Parietal lobe (tissue), 2 donors: ENCODE data around the gene HOXA1. TPM values are rescaled to one million over a fixed set of nuclear protein-coding genes. Genes with fewer than 3 reads are reported as not detected.

Experiments used
- small RNA-seq: library from RNA; depleted of rRNA; stranded (forward); fragments of <200 nt; gene quantifications from one replicate; pipeline ENCODE3, GENCODE V24; 2014; ENCODE audit warnings: low replicate concordance
- total RNA-seq: library from RNA; depleted of rRNA; stranded (reverse); fragments of >200 nt; gene quantifications from one replicate; pipeline ENCODE4 v1.2.3, GENCODE V29; 2014

Gene HOXA1
- total RNA-seq: not detected

DNA sequence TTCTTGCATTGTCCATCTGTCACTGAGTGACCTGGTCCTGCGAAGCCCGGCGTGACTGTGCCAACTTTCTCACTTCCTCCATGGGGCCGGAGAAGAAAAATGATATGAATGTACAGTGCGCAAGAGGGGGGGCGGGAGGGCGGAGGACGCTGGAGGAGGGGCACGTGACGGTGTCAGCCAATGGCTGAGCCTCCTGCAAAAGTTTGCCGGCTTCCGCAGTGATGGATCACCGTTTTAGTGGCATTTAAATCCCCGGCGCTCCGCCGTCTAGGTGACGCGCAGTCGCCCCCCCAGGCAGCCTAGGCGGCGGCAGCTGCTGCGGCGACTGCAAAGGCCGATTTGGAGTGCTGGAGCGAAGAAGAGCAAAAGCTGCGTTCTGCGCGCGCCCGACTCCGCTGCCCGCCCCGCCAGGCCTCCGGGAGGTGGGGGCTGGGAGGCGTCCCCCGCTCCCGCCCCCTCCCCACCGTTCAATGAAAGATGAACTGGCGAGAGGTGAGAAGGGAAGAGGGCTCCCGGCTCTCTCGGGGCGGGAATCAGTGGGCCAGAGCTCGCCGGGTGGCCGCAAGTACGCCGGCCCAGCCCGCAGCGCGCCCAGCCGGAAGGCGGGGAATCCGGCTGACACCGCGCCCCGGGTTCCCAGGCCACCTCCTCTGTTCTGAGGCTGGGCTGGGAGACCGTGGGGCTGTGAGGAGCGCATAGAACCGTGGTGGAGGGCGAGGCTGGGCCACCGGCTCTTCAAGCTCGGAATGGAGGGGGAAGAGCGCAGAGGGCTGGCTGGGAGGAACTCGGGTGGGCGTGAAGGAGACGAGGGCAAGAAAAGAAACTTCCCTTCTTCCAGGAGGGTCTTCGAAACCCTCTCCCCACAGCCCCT, at the start of gene HOXA1:
TSS of gene HOXA1 (minus strand) at position 104 of the 871 bp plus-strand sequence. CDS start at position 16, 88 bp downstream.

DNA sequence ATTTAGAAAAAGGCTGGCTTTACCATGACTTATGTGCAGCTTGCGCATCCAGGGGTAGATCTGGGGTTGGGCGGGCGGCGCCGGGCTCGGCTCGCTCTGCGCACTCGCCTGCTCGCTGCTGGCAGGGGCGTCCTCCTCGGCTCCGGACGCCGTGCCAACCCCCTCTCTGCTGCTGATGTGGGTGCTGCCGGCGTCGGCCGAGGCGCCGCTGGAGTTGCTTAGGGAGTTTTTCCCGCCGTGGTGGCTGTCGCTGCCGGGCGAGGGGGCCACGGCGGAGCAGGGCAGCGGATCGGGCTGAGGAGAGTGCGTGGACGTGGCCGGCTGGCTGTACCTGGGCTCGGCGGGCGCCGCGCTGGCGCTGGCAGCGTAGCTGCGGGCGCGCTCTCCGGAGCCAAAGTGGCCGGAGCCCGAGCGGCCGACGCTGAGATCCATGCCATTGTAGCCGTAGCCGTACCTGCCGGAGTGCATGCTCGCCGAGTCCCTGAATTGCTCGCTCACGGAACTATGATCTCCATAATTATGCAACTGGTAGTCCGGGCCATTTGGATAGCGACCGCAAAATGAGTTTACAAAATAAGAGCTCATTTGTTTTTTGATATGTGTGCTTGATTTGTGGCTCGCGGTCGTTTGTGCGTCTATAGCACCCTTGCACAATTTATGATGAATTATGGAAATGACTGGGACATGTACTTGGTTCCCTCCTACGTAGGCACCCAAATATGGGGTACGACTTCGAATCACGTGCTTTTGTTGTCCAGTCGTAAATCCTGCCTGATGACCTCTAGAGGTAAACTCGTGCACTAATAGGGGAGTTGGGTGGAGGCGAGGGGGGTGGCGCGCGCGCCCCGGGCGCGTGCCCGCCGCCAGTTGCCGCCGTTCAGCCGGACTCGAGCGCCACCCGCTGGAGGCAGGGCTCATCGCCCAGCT, 47.5 kb upstream of the HOXA1 start, which contains the start of gene HOXA5:
TSS of gene HOXA5 (minus strand) at position 659 of the 927 bp plus-strand sequence. CDS start at position 585, 74 bp downstream.

DNA sequence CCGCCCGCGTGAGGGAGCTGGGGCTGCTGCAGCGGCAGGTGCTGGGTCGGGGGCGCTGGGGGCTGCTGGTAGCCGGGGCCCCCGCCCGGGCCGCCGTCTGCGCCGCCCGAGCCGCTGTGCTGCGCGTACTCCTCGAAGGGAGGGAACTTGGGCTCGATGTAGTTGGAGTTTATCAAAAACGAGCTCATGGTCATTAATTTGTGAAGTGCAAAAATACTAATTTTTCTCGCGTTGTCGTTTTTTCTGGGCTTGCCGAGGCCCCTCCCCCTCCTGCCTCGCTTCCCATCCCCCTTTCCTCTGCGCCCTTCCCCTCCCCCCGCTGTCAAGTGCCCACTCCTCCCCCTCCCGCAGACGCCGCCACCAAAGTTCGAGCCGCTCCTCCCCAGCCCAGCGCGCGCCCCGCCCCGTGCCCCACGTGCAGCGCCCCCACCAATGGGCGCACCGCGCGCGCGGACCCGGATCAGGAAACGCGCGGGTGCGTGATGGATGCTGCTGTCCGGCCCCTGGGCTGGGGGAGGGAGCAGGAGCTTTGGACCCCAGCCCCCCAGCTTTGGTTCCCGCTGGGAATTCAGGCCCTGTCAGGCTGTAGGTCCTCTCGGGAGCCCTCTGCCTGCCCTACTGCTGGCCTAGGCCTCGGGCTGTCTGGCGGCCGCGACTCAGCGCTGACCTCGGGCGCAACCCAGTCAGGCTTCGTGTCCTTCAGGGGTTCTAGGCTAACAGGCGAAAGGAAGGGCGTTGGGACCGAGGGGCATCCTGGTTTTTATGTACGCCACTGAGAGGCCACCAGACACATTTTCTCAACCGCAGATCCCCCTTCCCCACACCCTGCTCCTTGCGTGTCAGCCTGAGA, 35.0 kb upstream of the HOXA1 start, which contains the start of gene HOXA4:
TSS of gene HOXA4 (minus strand) at position 218 of the 850 bp plus-strand sequence. CDS start at position 194, 24 bp downstream.

DNA sequence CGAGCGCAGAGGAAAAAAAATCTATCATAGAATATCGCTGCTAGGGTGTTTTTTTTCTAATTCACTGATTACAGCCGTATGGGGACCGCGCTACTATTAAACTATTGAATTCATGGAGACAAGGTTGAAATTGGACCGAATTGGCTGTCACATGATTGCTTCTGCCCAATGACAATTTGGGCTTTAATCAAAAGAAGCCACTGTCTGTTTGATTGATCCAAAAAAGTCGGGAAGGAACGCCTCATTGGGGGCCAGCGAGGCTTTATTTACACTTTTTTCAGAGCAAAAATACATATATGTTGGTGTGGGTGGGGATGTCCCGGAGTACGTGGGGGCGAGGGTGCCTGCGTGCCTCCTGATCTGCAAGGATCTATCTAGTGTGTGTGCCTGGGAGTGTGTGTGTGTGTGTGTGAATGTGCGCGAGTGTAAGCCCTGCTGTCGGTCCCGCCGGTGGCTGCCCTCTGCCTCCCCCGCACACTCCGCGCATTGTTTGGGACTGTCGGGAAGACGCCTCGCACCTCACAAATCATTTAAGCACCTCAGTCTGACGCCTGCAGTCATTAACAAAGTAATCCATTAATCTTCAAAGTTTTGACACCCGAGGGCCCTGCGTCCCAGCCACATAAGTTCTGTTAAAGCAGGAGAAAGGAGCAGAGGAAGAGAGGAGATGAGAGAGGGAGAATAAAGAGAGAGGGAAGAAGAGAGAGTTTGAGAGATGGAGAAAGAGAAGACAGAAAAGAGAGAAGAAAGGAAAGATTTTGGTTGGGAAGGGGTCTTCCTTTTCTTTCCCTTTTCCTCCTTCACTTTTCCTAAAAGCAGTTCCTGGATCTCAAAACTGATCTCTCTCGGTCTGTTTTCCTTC, 7.0 kb upstream of the HOXA1 start, which contains the start of gene HOXA2:
TSS of gene HOXA2 (minus strand) at position 103 of the 862 bp plus-strand sequence. CDS start 183 bp downstream, outside the sequence.

Small RNA genes within 50 kb of the gene (small RNA-seq; reads per million reads assigned to genes)
- not detected for gene RF01977

Other genes with a start within 250 kb of the HOXA1 start
- 3.8 TPM for gene SKAP2, start 231.4 kb downstream of the HOXA1 start, total RNA-seq
- gene HOXA2, start 6.7 kb upstream of the HOXA1 start, total RNA-seq: not detected
- gene HOXA4, start 34.8 kb upstream of the HOXA1 start, total RNA-seq: not detected
- gene HOXA5, start 47.7 kb upstream of the HOXA1 start, total RNA-seq: not detected
- gene HOXA6, start 51.8 kb upstream of the HOXA1 start, total RNA-seq: not detected
- not detected for gene HOXA3, start 56.6 kb upstream of the HOXA1 start, total RNA-seq
- gene HOXA7, start 60.7 kb upstream of the HOXA1 start, total RNA-seq: not detected
- gene HOXA9, start 69.5 kb upstream of the HOXA1 start, total RNA-seq: not detected
- gene HOXA10, start 78.3 kb upstream of the HOXA1 start, total RNA-seq: not detected
- not detected for gene HOXA11, start 89.2 kb upstream of the HOXA1 start, total RNA-seq
- gene HOXA13, start 104.1 kb upstream of the HOXA1 start, total RNA-seq: not detected
- not detected for gene EVX1, start 146.8 kb upstream of the HOXA1 start, total RNA-seq